ENCODE data around the gene TPP2.

Gene TPP2

GRCh38 chr13:102693250-102693649, 96.5 kb downstream of the TPP2 start:
- no peak overlapping the region for H3K27ac Mint-ChIP-seq (ENCODE audit: low read depth)
- peaks cover 1% of the 10 kb centered on the region for H3K9me3 Mint-ChIP-seq
- DNase-seq (ENCODE audit: low spot score in 2 of 2) (no peak), ATAC-seq (replicated peaks; ENCODE audit: extremely low read depth, poor library complexity, severe bottlenecking) (no peak)
- no peaks in the 10 kb centered on the region for H3K36me3 Mint-ChIP-seq (ENCODE audit: insufficient read depth)
- no peak overlapping the region for H3K4me3 Mint-ChIP-seq
- H3K27me3 Mint-ChIP-seq, result peaks cover 79% of the 10 kb centered on the region
- H3K4me1 Mint-ChIP-seq, result peaks cover 3% of the 10 kb centered on the region

- Mint-ChIP-seq H3K27ac (ENCODE audit: low read depth) (no peak overlapping the region), H3K4me1 (no peaks in the 10 kb centered on the region), H3K27me3 (peaks cover 84% of the 10 kb centered on the region), H3K9me3 (peaks cover 6% of the 10 kb centered on the region), H3K36me3 (ENCODE audit: insufficient read depth) (no peaks in the 10 kb centered on the region), H3K4me3 (no peak overlapping the region)
- DNase-seq (ENCODE audit: low spot score in 2 of 2), result no peak
- no peak for ATAC-seq (replicated peaks; ENCODE audit: extremely low read depth, poor library complexity, severe bottlenecking)
Observed at GRCh38 chr13:102693776-102694175, 97.0 kb downstream of the TPP2 start.

GRCh38 chr13:102694937-102695336, 98.2 kb downstream of the TPP2 start, which contains the start of gene METTL21C:
METTL21C (minus strand) TSS chr13:102695044; CDS start chr13:102694498, 546 bp downstream.
- Mint-ChIP-seq H3K27ac (ENCODE audit: low read depth) (no peak within 1 kb of the TSS), H3K4me3 (no peak within 1 kb of the TSS), H3K4me1 (no peaks in the 10 kb centered on the region), H3K27me3 (peaks cover 93% of the 10 kb centered on the region), H3K36me3 (ENCODE audit: insufficient read depth) (no peaks in the 10 kb centered on the region), H3K9me3 (peaks cover 7% of the 10 kb centered on the region)
- no peak for DNase-seq (ENCODE audit: low spot score in 2 of 2)
- no peak for ATAC-seq (replicated peaks; ENCODE audit: extremely low read depth, poor library complexity, severe bottlenecking)

- Mint-ChIP-seq H3K27ac (ENCODE audit: low read depth) (no peak overlapping the region), H3K27me3 (peaks cover 82% of the 10 kb centered on the region), H3K4me3 (no peak overlapping the region), H3K36me3 (ENCODE audit: insufficient read depth) (no peaks in the 10 kb centered on the region), H3K9me3 (peaks cover 7% of the 10 kb centered on the region), H3K4me1 (no peaks in the 10 kb centered on the region)
- ATAC-seq (replicated peaks; ENCODE audit: extremely low read depth, poor library complexity, severe bottlenecking) (no peak), DNase-seq (ENCODE audit: low spot score in 2 of 2) (no peak)
Observed at GRCh38 chr13:102696465-102696864, 99.7 kb downstream of the TPP2 start.

GRCh38 chr13:102697264-102697663, 100.5 kb downstream of the TPP2 start:
- no peaks in the 10 kb centered on the region for H3K36me3 Mint-ChIP-seq (ENCODE audit: insufficient read depth)
- DNase-seq (ENCODE audit: low spot score in 2 of 2) (no peak), ATAC-seq (replicated peaks; ENCODE audit: extremely low read depth, poor library complexity, severe bottlenecking) (no peak)
- peaks cover 74% of the 10 kb centered on the region for H3K27me3 Mint-ChIP-seq
- H3K27ac Mint-ChIP-seq (ENCODE audit: low read depth), result no peak overlapping the region
- no peaks in the 10 kb centered on the region for H3K4me1 Mint-ChIP-seq
- H3K9me3 Mint-ChIP-seq, result peaks cover 7% of the 10 kb centered on the region
- H3K4me3 Mint-ChIP-seq, result no peak overlapping the region

GRCh38 chr13:102697929-102698648, 101.3 kb downstream of the TPP2 start:
- Mint-ChIP-seq H3K4me3 (no peak overlapping the region), H3K9me3 (peaks cover 7% of the 10 kb centered on the region), H3K27ac (ENCODE audit: low read depth) (no peak overlapping the region), H3K27me3 (peaks cover 72% of the 10 kb centered on the region), H3K4me1 (no peaks in the 10 kb centered on the region), H3K36me3 (ENCODE audit: insufficient read depth) (no peaks in the 10 kb centered on the region)
- DNase-seq (ENCODE audit: low spot score in 2 of 2), result no peak
- ATAC-seq (replicated peaks; ENCODE audit: extremely low read depth, poor library complexity, severe bottlenecking), result no peak

GRCh38 chr13:102698649-102698980, 101.8 kb downstream of the TPP2 start:
- H3K36me3 Mint-ChIP-seq (ENCODE audit: insufficient read depth), result no peaks in the 10 kb centered on the region
- ATAC-seq (replicated peaks; ENCODE audit: extremely low read depth, poor library complexity, severe bottlenecking) (no peak), DNase-seq (ENCODE audit: low spot score in 2 of 2) (no peak)
- peaks cover 72% of the 10 kb centered on the region for H3K27me3 Mint-ChIP-seq
- H3K9me3 Mint-ChIP-seq, result peaks cover 7% of the 10 kb centered on the region
- no peak overlapping the region for H3K4me3 Mint-ChIP-seq
- H3K4me1 Mint-ChIP-seq, result no peaks in the 10 kb centered on the region
- H3K27ac Mint-ChIP-seq (ENCODE audit: low read depth), result no peak overlapping the region

GRCh38 chr13:102699504-102699903, 102.7 kb downstream of the TPP2 start:
- peaks cover 7% of the 10 kb centered on the region for H3K9me3 Mint-ChIP-seq
- H3K4me3 Mint-ChIP-seq, result no peak overlapping the region
- DNase-seq (ENCODE audit: low spot score in 2 of 2) (no peak), ATAC-seq (replicated peaks; ENCODE audit: extremely low read depth, poor library complexity, severe bottlenecking) (no peak)
- no peak overlapping the region for H3K27ac Mint-ChIP-seq (ENCODE audit: low read depth)
- H3K4me1 Mint-ChIP-seq, result no peaks in the 10 kb centered on the region
- H3K36me3 Mint-ChIP-seq (ENCODE audit: insufficient read depth), result no peaks in the 10 kb centered on the region
- H3K27me3 Mint-ChIP-seq, result peaks cover 66% of the 10 kb centered on the region

GRCh38 chr13:102700088-102701031, 103.6 kb downstream of the TPP2 start:
- Mint-ChIP-seq H3K27me3 (peaks cover 62% of the 10 kb centered on the region), H3K9me3 (peaks cover 7% of the 10 kb centered on the region), H3K4me1 (no peaks in the 10 kb centered on the region), H3K27ac (ENCODE audit: low read depth) (no peak overlapping the region), H3K36me3 (ENCODE audit: insufficient read depth) (no peaks in the 10 kb centered on the region), H3K4me3 (no peak overlapping the region)
- DNase-seq (ENCODE audit: low spot score in 2 of 2), result no peak
- ATAC-seq (replicated peaks; ENCODE audit: extremely low read depth, poor library complexity, severe bottlenecking), result no peak

- H3K36me3 Mint-ChIP-seq (ENCODE audit: insufficient read depth), result no peaks in the 10 kb centered on the region
- DNase-seq (ENCODE audit: low spot score in 2 of 2) (no peak), ATAC-seq (replicated peaks; ENCODE audit: extremely low read depth, poor library complexity, severe bottlenecking) (no peak)
- peaks cover 7% of the 10 kb centered on the region for H3K9me3 Mint-ChIP-seq
- H3K4me1 Mint-ChIP-seq, result no peaks in the 10 kb centered on the region
- H3K27ac Mint-ChIP-seq (ENCODE audit: low read depth), result no peak overlapping the region
- H3K4me3 Mint-ChIP-seq, result no peak overlapping the region
- H3K27me3 Mint-ChIP-seq, result peaks cover 59% of the 10 kb centered on the region
Observed at GRCh38 chr13:102701331-102701730, 104.5 kb downstream of the TPP2 start.

- Mint-ChIP-seq H3K27me3 (peaks cover 53% of the 10 kb centered on the region), H3K27ac (ENCODE audit: low read depth) (no peak overlapping the region), H3K36me3 (ENCODE audit: insufficient read depth) (no peaks in the 10 kb centered on the region), H3K4me1 (no peaks in the 10 kb centered on the region), H3K9me3 (peaks cover 7% of the 10 kb centered on the region), H3K4me3 (no peak overlapping the region)
- ATAC-seq (replicated peaks; ENCODE audit: extremely low read depth, poor library complexity, severe bottlenecking) (no peak), DNase-seq (ENCODE audit: low spot score in 2 of 2) (no peak)
Observed at GRCh38 chr13:102702965-102703725, 106.4 kb downstream of the TPP2 start.

GRCh38 chr13:102703726-102704035, 106.9 kb downstream of the TPP2 start:
- Mint-ChIP-seq H3K9me3 (peaks cover 2% of the 10 kb centered on the region), H3K27me3 (peaks cover 47% of the 10 kb centered on the region), H3K4me1 (no peaks in the 10 kb centered on the region), H3K27ac (ENCODE audit: low read depth) (no peak overlapping the region), H3K4me3 (no peak overlapping the region), H3K36me3 (ENCODE audit: insufficient read depth) (no peaks in the 10 kb centered on the region)
- ATAC-seq (replicated peaks; ENCODE audit: extremely low read depth, poor library complexity, severe bottlenecking) (no peak), DNase-seq (ENCODE audit: low spot score in 2 of 2) (no peak)
